Activated CD4-positive, alpha-beta memory T cell treated with anti-CD3 and anti-CD28 coated beads for 36 hours (primary cell): Measurements from ENCODE around the gene ATP2B2. TPM values are rescaled to one million over a fixed set of nuclear protein-coding genes. Genes with fewer than 3 reads are reported as not detected.

ENCODE experiments used
- CTCF ChIA-PET: fragments of 350-600 bp; sonication (Branson Sonifier 250); formaldehyde crosslinking; loops from one replicate; lab custom pipeline; 2021; ENCODE audit warnings: antibody characterized with exemption, inconsistent platforms; lab: Charles Lee
- POLR2A ChIA-PET: fragments of 350-600 bp; sonication (Branson Sonifier 250); formaldehyde crosslinking; loops from one replicate; lab custom pipeline; 2021; ENCODE audit warnings: antibody characterized with exemption; lab: Charles Lee
- DNase-seq: peaks from one replicate; pipeline ENCODE4 v3.0.0-alpha.2; 2020
- H3K27ac Mint-ChIP-seq: one replicate; pipeline ENCODE4 v1.8.0; 2021; ENCODE audit warnings: mixed read lengths
- H3K27me3 Mint-ChIP-seq: one replicate; pipeline ENCODE4 v1.8.0; 2021; ENCODE audit warnings: mixed read lengths
- H3K36me3 Mint-ChIP-seq: one replicate; pipeline ENCODE4 v1.8.0; 2021; ENCODE audit warnings: mixed read lengths
- H3K4me1 Mint-ChIP-seq: one replicate; pipeline ENCODE4 v1.8.0; 2021; ENCODE audit warnings: low read depth, mixed read lengths
- H3K4me3 Mint-ChIP-seq: one replicate; pipeline ENCODE4 v1.8.0; 2021; ENCODE audit warnings: mild to moderate bottlenecking, mixed read lengths
- H3K9me3 Mint-ChIP-seq: one replicate; pipeline ENCODE4 v1.8.0; 2021; ENCODE audit warnings: mixed read lengths
- intact Hi-C: fragments of 100-400 bp; cut with micrococcal nuclease; formaldehyde crosslinking; loops from one replicate; pipeline ENCODE4 v1.15.1; 2023
- total RNA-seq, 2 experiments: library from RNA; stranded (reverse); gene quantifications; one replicate each; pipeline ENCODE4 v1.2.3, GENCODE V29; 2021

ATP2B2 gene
- total RNA-seq, 2 experiments from 2014 or later = 0.05 TPM; not detected in 1

DNA sequence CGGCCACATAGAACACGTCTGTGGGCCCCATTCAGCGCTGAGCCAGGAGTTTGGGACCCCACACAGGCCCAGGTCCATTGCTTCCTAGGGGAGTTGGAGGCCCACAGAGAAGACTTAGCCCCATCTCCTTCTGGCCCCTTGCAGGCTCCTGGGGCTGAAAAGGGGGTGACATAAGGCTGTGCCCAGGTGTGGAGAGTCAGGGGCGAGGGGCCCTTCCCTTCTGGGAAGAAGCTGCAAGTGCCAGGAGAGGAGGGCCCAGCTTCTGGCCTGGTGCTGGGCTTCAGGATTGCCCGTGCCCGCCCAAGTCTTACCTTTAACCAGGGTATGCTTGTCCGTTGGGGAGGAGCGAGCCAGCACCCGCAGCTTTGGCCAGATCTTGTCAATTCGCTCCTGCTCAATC, 155.6 kb downstream of the ATP2B2 start:
- ChIA-PET POLR2A (no interaction called here), CTCF (interaction anchor here (1.9 kb wide), 1 partner anchor 10 kb away, joined by 4 read pairs; no protein-coding TSS in a partner anchor)
- no peak overlapping the region for H3K27ac Mint-ChIP-seq
- DNase-seq = no peak
- H3K4me1 Mint-ChIP-seq = no peaks in the 10 kb centered on the region
- H3K27me3 Mint-ChIP-seq = peaks cover 11% of the 10 kb centered on the region
- no peak overlapping the region for H3K4me3 Mint-ChIP-seq
- intact Hi-C loops = loop anchor here (10.0 kb wide), 1 partner anchor 355 kb away; no protein-coding TSS in a partner anchor
- no peaks in the 10 kb centered on the region for H3K9me3 Mint-ChIP-seq
- no peaks in the 10 kb centered on the region for H3K36me3 Mint-ChIP-seq

DNA sequence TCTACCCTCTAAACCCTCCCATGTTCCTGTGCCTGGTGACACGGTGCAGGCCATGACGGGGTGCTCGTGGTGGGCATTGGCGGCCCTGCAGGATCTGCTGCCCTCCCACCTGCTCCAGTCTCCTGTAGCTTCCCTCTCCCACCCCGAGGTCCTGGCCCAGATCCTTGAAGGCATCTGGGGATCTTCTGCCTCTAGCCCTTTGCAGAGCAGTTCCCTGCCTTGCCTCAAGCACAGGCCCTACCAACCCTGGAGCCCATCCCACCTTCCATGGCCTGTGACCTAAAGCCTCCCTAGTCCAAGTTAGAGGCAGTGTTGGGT, 157.0 kb downstream of the ATP2B2 start:
- Mint-ChIP-seq H3K4me1 (no peaks in the 10 kb centered on the region), H3K9me3 (no peaks in the 10 kb centered on the region), H3K4me3 (no peak overlapping the region), H3K36me3 (no peaks in the 10 kb centered on the region), H3K27me3 (peaks cover 5% of the 10 kb centered on the region), H3K27ac (no peak overlapping the region)
- ChIA-PET CTCF (interaction anchor here (1.1 kb wide), 1 partner anchor 88 kb away, joined by 3 read pairs; no protein-coding TSS in a partner anchor), POLR2A (no interaction called here)
- DNase-seq = no peak
- intact Hi-C loops = loop anchor here (10.0 kb wide), 1 partner anchor 356 kb away; no protein-coding TSS in a partner anchor

DNA sequence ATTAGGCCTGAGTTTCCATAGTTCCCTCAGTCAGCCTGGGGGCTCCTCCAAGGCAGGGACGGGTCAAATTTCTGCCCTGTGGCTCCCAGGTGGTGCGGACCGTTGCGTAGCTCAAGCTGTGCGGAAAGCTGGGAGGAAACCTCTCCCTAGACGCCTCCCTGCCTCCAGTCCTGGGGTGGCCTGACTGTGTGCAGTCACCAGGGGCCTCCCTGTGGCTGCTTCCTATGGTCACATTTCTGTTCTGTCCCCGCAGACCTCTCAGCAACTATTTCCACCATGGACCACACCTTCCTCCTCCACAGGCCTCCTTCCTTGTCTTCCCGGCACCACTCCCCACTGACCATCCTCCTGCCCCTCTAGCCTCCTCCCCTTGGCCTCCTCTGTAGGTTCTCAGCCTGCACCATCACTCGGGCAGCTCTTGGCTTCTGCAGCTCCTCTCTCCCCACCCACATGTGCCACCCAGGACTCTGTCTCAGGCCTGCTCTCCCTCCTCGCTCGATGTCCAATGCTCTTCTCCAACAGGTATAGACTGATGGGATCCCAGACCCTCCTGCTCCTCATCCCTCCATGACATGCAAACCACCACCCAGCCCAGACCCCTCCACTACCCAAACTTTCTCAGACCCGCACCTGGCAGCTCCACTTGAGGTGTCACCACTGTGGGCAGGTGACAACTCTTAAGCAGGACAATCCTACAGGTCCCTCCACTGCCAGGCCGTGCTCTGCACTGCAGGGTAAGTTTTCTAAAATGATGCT, 157.6 kb downstream of the ATP2B2 start:
- Mint-ChIP-seq H3K27me3 (peaks cover 1% of the 10 kb centered on the region), H3K9me3 (no peaks in the 10 kb centered on the region), H3K4me1 (no peaks in the 10 kb centered on the region), H3K36me3 (no peaks in the 10 kb centered on the region), H3K4me3 (no peak overlapping the region), H3K27ac (no peak overlapping the region)
- intact Hi-C loops = loop anchor here (10.0 kb wide), 1 partner anchor 357 kb away; no protein-coding TSS in a partner anchor
- DNase-seq = no peak
- CTCF ChIA-PET = interaction anchor here (2.1 kb wide), 1 partner anchor 391 kb away, joined by 8 read pairs; no protein-coding TSS in a partner anchor
- POLR2A ChIA-PET = no interaction called here

DNA sequence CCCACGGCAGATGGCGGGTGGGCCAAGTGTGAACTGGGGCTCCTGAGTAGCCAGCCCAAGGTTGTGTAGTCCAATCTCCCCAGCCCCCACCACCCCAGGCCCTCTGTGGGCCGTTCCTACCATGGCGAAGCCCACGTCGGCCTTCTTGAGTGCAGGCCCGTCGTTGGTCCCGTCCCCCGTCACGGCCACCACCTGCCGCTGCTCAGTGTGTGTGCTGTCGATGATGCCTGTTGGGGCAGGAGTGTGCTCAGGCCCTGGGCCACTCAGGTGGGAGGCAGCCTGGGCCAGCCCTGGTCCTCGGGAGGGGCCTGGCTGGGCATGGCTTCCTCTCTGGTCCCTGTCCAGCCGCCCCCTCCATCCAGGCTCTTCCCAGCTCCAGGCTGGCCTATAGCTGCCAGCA, 159.5 kb downstream of the ATP2B2 start:
- ChIA-PET POLR2A (no interaction called here), CTCF (interaction anchor here (1.2 to 3.2 kb wide), 3 partner anchors 9 to 394 kb away, joined by 4 to 48 read pairs (median 8); no protein-coding TSS in a partner anchor)
- Mint-ChIP-seq H3K4me3 (no peak overlapping the region), H3K27ac (no peak overlapping the region), H3K27me3 (peaks cover 1% of the 10 kb centered on the region), H3K9me3 (no peaks in the 10 kb centered on the region), H3K36me3 (no peaks in the 10 kb centered on the region), H3K4me1 (no peaks in the 10 kb centered on the region)
- DNase-seq = no peak
- intact Hi-C loops = loop anchor here (2.0 to 10.0 kb wide), 2 partner anchors 359 to 393 kb away; no protein-coding TSS in a partner anchor

DNA sequence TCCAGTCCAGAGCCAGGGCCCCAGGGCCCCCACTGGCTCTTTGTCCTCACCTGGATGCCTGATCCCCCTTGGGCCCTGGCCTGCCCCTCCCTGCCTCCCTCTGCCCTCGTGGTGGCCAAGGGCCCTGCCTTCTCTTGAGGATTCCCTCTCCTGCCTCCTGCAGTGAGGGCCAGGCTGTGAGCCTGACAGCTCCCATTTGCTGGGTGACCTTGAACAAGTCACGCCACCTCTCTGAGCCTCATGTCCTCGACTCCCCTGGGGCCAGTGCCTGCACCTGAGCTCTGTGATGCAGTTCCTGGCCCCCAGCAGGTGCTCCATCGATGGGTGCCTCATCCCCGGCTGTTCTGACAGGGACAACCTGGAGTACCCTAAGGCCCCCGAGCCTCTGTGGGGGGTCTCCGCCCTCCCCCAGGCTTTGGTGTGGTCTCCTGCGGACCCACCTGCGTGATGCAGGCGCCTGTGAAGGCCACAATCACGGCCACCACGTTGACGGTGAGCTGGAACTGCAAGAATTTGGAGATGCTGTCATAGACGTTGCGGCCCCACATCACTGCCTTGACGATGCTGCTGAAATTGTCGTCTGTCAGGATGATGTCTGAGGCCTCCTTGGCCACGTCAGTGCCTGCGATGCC, 160.3 kb downstream of the ATP2B2 start:
- intact Hi-C loops = loop anchor here (2.0 to 10.0 kb wide), 2 partner anchors 360 to 394 kb away; no protein-coding TSS in a partner anchor
- peaks cover 1% of the 10 kb centered on the region for H3K27me3 Mint-ChIP-seq
- no peaks in the 10 kb centered on the region for H3K9me3 Mint-ChIP-seq
- ChIA-PET POLR2A (no interaction called here), CTCF (interaction anchor here (0.6 to 3.2 kb wide), 14 partner anchors 8 to 395 kb away, joined by 3 to 48 read pairs (median 4); no protein-coding TSS in a partner anchor)
- DNase-seq = no peak
- no peak overlapping the region for H3K27ac Mint-ChIP-seq
- H3K36me3 Mint-ChIP-seq = no peaks in the 10 kb centered on the region
- H3K4me3 Mint-ChIP-seq = no peak overlapping the region
- H3K4me1 Mint-ChIP-seq = no peaks in the 10 kb centered on the region

DNA sequence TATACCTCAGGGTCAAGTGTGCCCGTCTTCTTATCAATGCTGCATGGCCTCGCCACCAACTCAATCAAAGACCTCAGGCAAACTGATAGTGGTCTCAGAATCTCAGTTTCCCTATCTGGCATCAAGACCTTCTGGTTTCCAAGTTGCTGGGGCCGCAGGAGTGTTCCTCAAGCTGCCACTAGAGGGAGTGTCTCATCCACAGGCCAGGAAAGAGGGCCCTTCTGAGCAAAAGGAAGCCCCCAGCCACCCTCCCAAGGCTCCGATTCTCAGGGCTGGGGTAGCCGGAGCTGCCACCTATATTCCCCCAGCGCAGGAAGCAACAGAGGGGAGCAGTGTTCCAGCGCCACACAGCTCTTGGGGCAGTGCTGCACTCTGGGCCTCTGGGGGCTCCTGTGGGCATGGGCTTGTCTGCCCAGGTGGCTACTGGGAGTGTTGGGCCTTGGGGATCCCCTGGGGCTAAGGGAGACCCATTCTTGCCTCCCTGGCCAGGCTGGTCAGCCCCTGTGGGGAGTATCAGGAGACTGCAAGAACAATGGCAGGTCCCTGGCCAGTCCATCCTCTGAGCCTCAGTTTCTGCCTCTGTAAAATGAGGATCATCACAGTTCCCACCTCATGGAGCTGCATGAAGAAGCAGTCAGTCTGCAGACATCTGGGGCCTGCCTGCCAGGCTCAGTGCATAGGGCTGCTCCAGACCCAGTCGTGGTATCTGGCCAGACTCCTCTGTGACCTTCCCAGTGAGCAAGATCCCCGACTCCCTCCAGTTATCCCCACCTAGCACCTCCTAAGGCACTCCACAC, 161.0 kb downstream of the ATP2B2 start:
- DNase-seq = peak; percentile 68
- Mint-ChIP-seq H3K4me1 (no peaks in the 10 kb centered on the region), H3K27me3 (peaks cover 1% of the 10 kb centered on the region), H3K9me3 (no peaks in the 10 kb centered on the region), H3K4me3 (no peak overlapping the region), H3K27ac (no peak overlapping the region), H3K36me3 (no peaks in the 10 kb centered on the region)
- ChIA-PET CTCF (interaction anchor here (0.5 to 3.2 kb wide), 21 partner anchors 9 to 951 kb away, joined by 3 to 48 read pairs (median 4); no protein-coding TSS in a partner anchor), POLR2A (no interaction called here)
- intact Hi-C loops = loop anchor here (2.0 to 10.0 kb wide), 2 partner anchors 360 to 394 kb away; no protein-coding TSS in a partner anchor

DNA sequence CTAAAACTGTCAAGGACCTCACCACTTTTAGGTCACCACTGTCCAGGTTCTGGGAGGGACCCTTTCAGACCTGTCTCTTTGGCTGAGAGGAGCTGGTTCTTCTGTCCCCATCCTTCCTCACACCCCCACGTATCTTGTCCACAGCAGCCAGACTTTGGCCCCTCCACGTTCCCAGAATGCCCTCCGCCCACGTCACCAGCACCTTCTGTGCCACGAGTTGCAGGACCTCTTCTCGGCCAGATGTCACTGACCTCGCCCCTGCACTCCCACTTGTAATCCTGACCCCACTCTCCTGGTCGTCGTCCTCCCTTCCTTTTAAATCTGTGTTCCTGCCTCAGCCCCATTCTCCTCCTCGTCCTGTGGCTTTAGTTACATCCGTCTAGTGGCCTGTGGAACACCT, 161.9 kb downstream of the ATP2B2 start:
- ChIA-PET CTCF (interaction anchor here (0.5 to 3.2 kb wide), 17 partner anchors 8 to 950 kb away, joined by 3 to 48 read pairs (median 4); no protein-coding TSS in a partner anchor), POLR2A (no interaction called here)
- intact Hi-C loops = loop anchor here (10.0 kb wide), 1 partner anchor 361 kb away; no protein-coding TSS in a partner anchor
- H3K4me1 Mint-ChIP-seq = no peaks in the 10 kb centered on the region
- no peaks in the 10 kb centered on the region for H3K9me3 Mint-ChIP-seq
- H3K27me3 Mint-ChIP-seq = peaks cover 1% of the 10 kb centered on the region
- H3K4me3 Mint-ChIP-seq = no peak overlapping the region
- no peaks in the 10 kb centered on the region for H3K36me3 Mint-ChIP-seq
- no peak for DNase-seq
- no peak overlapping the region for H3K27ac Mint-ChIP-seq

DNA sequence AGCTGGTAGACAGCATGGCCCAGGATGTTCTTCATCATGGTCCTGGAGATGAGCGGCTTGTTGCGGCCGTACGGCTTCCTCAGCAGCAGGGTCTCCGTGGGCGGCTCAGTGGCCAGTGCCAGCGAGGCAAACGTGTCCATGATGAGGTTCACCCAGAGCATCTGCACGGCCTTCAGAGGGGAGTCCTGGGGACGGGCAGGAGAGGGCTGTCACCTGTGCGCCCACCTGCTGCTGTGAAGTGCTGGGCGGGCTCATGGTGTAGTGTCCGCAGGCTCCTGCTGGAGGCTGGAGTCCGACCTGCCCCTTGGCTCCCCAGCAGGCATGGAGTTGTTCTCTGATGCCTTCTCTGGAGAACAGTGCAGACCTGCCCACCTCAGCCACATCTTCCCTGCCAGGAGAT, 162.6 kb downstream of the ATP2B2 start:
- Mint-ChIP-seq H3K36me3 (no peaks in the 10 kb centered on the region), H3K4me1 (no peaks in the 10 kb centered on the region), H3K4me3 (no peak overlapping the region), H3K27ac (no peak overlapping the region), H3K9me3 (no peaks in the 10 kb centered on the region), H3K27me3 (peaks cover 1% of the 10 kb centered on the region)
- ChIA-PET POLR2A (no interaction called here), CTCF (interaction anchor here (1.7 to 3.2 kb wide), 5 partner anchors 8 to 397 kb away, joined by 4 to 48 read pairs (median 6); no protein-coding TSS in a partner anchor)
- intact Hi-C loops = loop anchor here (10.0 kb wide), 1 partner anchor 362 kb away; no protein-coding TSS in a partner anchor
- no peak for DNase-seq

DNA sequence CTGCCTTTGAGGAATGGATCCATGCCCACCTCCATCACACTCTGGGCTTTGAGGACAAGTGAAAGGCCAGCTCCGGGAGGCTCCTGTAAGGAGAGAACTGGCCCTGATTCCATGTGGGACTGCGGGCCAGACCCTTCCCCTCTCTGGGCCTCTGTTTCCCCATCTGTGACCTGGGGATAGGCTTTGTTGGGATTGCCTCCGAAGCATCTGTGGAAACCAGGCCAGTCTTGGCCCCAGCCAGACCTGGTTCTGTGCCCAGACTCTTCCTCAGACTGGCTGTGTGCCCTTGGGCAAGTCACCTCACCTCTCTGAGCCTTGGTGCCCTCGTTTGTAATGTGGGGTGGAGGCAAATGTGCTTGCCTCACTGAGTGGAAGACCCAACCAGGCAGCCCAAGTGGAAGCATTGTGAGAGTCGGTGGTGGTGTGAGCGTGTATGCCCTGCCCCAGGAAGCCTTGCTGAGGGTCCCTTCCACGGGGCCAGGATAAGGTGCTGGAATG, 163.4 kb downstream of the ATP2B2 start:
- ChIA-PET POLR2A (no interaction called here), CTCF (no interaction called here)
- H3K27ac Mint-ChIP-seq = no peak overlapping the region
- intact Hi-C loops = loop anchor here (10.0 kb wide), 1 partner anchor 363 kb away; no protein-coding TSS in a partner anchor
- peaks cover 1% of the 10 kb centered on the region for H3K27me3 Mint-ChIP-seq
- H3K9me3 Mint-ChIP-seq = no peaks in the 10 kb centered on the region
- H3K36me3 Mint-ChIP-seq = no peaks in the 10 kb centered on the region
- H3K4me3 Mint-ChIP-seq = no peak overlapping the region
- H3K4me1 Mint-ChIP-seq = no peaks in the 10 kb centered on the region
- no peak for DNase-seq

DNA sequence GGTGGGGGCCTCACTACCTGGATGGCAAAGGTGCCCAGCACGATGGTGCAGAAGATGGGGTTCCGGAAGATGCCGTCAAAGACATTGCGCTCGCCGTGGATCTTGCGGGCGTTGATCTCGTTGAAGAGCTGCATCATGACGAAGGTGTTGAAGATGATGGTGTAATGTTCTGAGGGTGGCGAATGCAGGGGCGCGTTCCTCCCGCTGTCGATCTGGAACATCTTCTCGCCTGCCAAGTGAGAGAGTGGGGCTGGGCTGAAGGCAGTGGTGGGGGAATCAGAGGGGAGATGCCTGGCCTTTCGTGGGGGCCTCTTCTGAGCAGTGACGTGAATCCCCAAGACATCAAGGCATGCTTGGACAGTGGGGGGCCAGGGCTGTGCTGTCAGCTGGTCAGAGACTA, 164.9 kb downstream of the ATP2B2 start:
- ChIA-PET POLR2A (no interaction called here), CTCF (interaction anchor here (1.3 to 1.5 kb wide), 2 partner anchors 10 to 398 kb away, joined by 4 to 6 read pairs; no protein-coding TSS in a partner anchor)
- no peak overlapping the region for H3K27ac Mint-ChIP-seq
- no peak for DNase-seq
- intact Hi-C loops = loop anchor here (10.0 kb wide), 1 partner anchor 364 kb away; no protein-coding TSS in a partner anchor
- H3K9me3 Mint-ChIP-seq = no peaks in the 10 kb centered on the region
- peaks cover 1% of the 10 kb centered on the region for H3K27me3 Mint-ChIP-seq
- H3K4me1 Mint-ChIP-seq = peaks cover 1% of the 10 kb centered on the region
- no peaks in the 10 kb centered on the region for H3K36me3 Mint-ChIP-seq
- H3K4me3 Mint-ChIP-seq = no peak overlapping the region

DNA sequence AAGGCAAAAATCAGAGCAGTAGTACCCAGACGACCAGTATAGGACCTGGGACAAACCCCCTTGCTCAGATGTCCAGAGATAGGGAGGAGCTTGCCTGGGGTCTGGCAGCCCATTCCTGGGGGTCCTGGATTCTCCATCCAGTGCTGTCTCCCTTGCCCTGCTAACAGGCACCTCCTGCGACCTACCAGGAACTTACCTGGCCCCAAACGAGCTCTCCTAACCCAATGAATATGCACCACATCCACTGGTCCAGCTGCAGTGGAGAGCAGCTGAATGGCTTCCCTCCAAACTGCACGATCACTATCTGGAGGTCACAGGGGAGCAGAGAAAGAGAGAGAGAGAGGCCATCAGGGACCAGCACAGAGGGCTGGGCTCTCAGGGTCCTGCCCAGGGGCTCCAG, 165.3 kb downstream of the ATP2B2 start:
- Mint-ChIP-seq H3K4me1 (peaks cover 3% of the 10 kb centered on the region), H3K4me3 (no peak overlapping the region), H3K27me3 (peaks cover 1% of the 10 kb centered on the region), H3K27ac (no peak overlapping the region), H3K36me3 (no peaks in the 10 kb centered on the region), H3K9me3 (no peaks in the 10 kb centered on the region)
- ChIA-PET CTCF (interaction anchor here (1.0 to 1.5 kb wide), 3 partner anchors 10 to 399 kb away, joined by 4 to 6 read pairs (median 4); no protein-coding TSS in a partner anchor), POLR2A (no interaction called here)
- no peak for DNase-seq
- intact Hi-C loops = loop anchor here (10.0 kb wide), 1 partner anchor 365 kb away; no protein-coding TSS in a partner anchor
